H9 (cell line): ENCODE measurements around the gene DDX51. TPM values are rescaled to one million over a fixed set of nuclear protein-coding genes. Genes with fewer than 3 reads are reported as not detected.

Experiments used
- DNase-seq: peaks from one replicate; pipeline ENCODE4 v3.0.0-alpha.2; 2017
- H2AFZ ChIP-seq: one replicate; pipeline ENCODE4 v1.6.1; 2013; ENCODE audit warnings: mild to moderate bottlenecking, low read length, control low read depth, moderate library complexity
- H2AK5ac ChIP-seq: 2 replicates; pipeline ENCODE4 v1.6.1; 2013; ENCODE audit warnings: low read length, control low read depth, mixed read lengths; ENCODE audit not compliant: insufficient read length
- H2BK120ac ChIP-seq: one replicate; pipeline ENCODE4 v1.6.1; 2013; ENCODE audit warnings: low read depth, mild to moderate bottlenecking, low read length, control low read depth, inconsistent platforms; ENCODE audit not compliant: poor library complexity, severe bottlenecking
- H2BK12ac ChIP-seq: 2 replicates; pipeline ENCODE4 v1.6.1; 2013; ENCODE audit warnings: low read length, control low read depth, mixed read lengths, low read depth; ENCODE audit not compliant: insufficient read length
- H2BK15ac ChIP-seq: 2 replicates; pipeline ENCODE4 v1.6.1; 2013; ENCODE audit warnings: low read depth, low read length, control low read depth
- H2BK20ac ChIP-seq: one replicate; pipeline ENCODE4 v1.6.1; 2013; ENCODE audit warnings: low read depth, mild to moderate bottlenecking, low read length, control low read depth, inconsistent platforms; ENCODE audit not compliant: poor library complexity, severe bottlenecking
- H2BK5ac ChIP-seq: 2 replicates; pipeline ENCODE4 v1.6.1; 2013; ENCODE audit warnings: low read length, control low read depth, mixed read lengths; ENCODE audit not compliant: insufficient read length
- H3K14ac ChIP-seq: 2 replicates; pipeline ENCODE4 v1.6.1; 2013; ENCODE audit warnings: low read length, control low read depth; ENCODE audit not compliant: insufficient read depth
- H3K18ac ChIP-seq: 2 replicates; pipeline ENCODE4 v1.6.1; 2013; ENCODE audit warnings: low read depth, mild to moderate bottlenecking, mixed read lengths, low read length, control low read depth; ENCODE audit not compliant: insufficient read length
- H3K23ac ChIP-seq: 2 replicates; pipeline ENCODE4 v1.6.1; 2013; ENCODE audit warnings: low read length, control low read depth, mixed read lengths, low read depth; ENCODE audit not compliant: insufficient read length
- H3K23me2 ChIP-seq: 2 replicates; pipeline ENCODE4 v1.6.1; 2013; ENCODE audit warnings: low read depth, mild to moderate bottlenecking, mixed read lengths, low read length, control low read depth; ENCODE audit not compliant: insufficient read length, poor library complexity, severe bottlenecking
- H3K27ac ChIP-seq: 2 replicates; pipeline ENCODE4 v1.5.1; 2013; ENCODE audit warnings: low read length, control low read depth, mixed read lengths, low read depth; ENCODE audit not compliant: insufficient read length
- H3K27me3 ChIP-seq: 2 replicates; pipeline ENCODE4 v1.6.1; 2013; ENCODE audit warnings: low read length, control low read depth, inconsistent platforms; ENCODE audit not compliant: insufficient read depth
- H3K4ac ChIP-seq: 2 replicates; pipeline ENCODE4 v1.6.1; 2013; ENCODE audit warnings: low read depth, mild to moderate bottlenecking, control low read depth, inconsistent platforms, low read length, moderate library complexity
- H3K4me1 ChIP-seq: 2 replicates; pipeline ENCODE4 v1.6.1; 2013; ENCODE audit warnings: low read length, control low read depth, inconsistent platforms; ENCODE audit not compliant: insufficient read depth
- H3K4me2 ChIP-seq: 2 replicates; pipeline ENCODE4 v1.6.1; 2013; ENCODE audit warnings: low read length, control low read depth, mixed read lengths; ENCODE audit not compliant: insufficient read length, insufficient read depth
- H3K56ac ChIP-seq: 2 replicates; pipeline ENCODE4 v1.6.1; 2013; ENCODE audit warnings: low read depth, mild to moderate bottlenecking, mixed read lengths, low read length, control low read depth; ENCODE audit not compliant: insufficient read length
- H3K79me1 ChIP-seq: 2 replicates; pipeline ENCODE4 v1.6.1; 2013; ENCODE audit warnings: low read depth, mild to moderate bottlenecking, moderate library complexity, low read length, control low read depth, inconsistent platforms; ENCODE audit not compliant: insufficient read depth, poor library complexity, severe bottlenecking
- H3K79me2 ChIP-seq: 2 replicates; pipeline ENCODE4 v1.6.1; 2013; ENCODE audit warnings: low read length, control low read depth, inconsistent platforms; ENCODE audit not compliant: insufficient read depth
- H3K9ac ChIP-seq: 2 replicates; pipeline ENCODE4 v1.6.1; 2013; ENCODE audit warnings: low read length, control low read depth, mixed read lengths; ENCODE audit not compliant: insufficient read length; ENCODE audit errors: extremely low read depth
- H3K9me3 ChIP-seq: one replicate; pipeline ENCODE4 v1.6.1; 2013; ENCODE audit warnings: low read depth, low read length, inconsistent platforms; ENCODE audit not compliant: control insufficient read depth
- H3T11ph ChIP-seq: one replicate; pipeline ENCODE4 v1.6.1; 2013; ENCODE audit warnings: mild to moderate bottlenecking, low read length, control low read depth, inconsistent platforms
- H4K20me1 ChIP-seq: one replicate; pipeline ENCODE4 v1.6.1; 2013; ENCODE audit not compliant: control insufficient read depth, insufficient read length, insufficient read depth
- H4K5ac ChIP-seq: 2 replicates; pipeline ENCODE4 v1.6.1; 2013; ENCODE audit warnings: low read depth, mild to moderate bottlenecking, mixed read lengths, low read length, control low read depth; ENCODE audit not compliant: insufficient read length
- H4K8ac ChIP-seq: replicated peaks from 2 replicates; pipeline ENCODE4 v1.6.1; 2013; ENCODE audit warnings: low read length, control low read depth, mixed read lengths, low read depth; ENCODE audit not compliant: insufficient read length
- H4K91ac ChIP-seq: 2 replicates; pipeline ENCODE4 v1.6.1; 2013; ENCODE audit warnings: low read depth, mild to moderate bottlenecking, moderate library complexity, mixed read lengths, low read length, control low read depth; ENCODE audit not compliant: insufficient read length
- H3K27ac Mint-ChIP-seq, 3 experiments: 2 replicates in 2 of 3; 3 replicates in 1 of 3; pipeline ENCODE4 v1.8.0; 2020 to 2021; ENCODE audit warnings: mixed read lengths in 3 of 3, mild to moderate bottlenecking in 1 of 3, moderate library complexity in 1 of 3
- H3K27me3 Mint-ChIP-seq: 2 replicates; pipeline ENCODE4 v1.8.0; 2021; ENCODE audit warnings: low read depth, mild to moderate bottlenecking, moderate library complexity, mixed read lengths
- H3K36me3 Mint-ChIP-seq, 3 experiments: 2 replicates in 2 of 3; 3 replicates in 1 of 3; pipeline ENCODE4 v1.8.0; 2020 to 2021; ENCODE audit warnings: low read depth in 3 of 3, mixed read lengths in 3 of 3; ENCODE audit not compliant: insufficient read depth in 1 of 3
- H3K4me1 Mint-ChIP-seq, 2 experiments: 2 replicates each; pipeline ENCODE4 v1.8.0; 2020; ENCODE audit warnings: mixed read lengths in 2 of 2
- H3K4me3 Mint-ChIP-seq, 2 experiments: 2 replicates in 1 of 2; 3 replicates in 1 of 2; pipeline ENCODE4 v1.8.0; 2020 to 2021; ENCODE audit warnings: mild to moderate bottlenecking in 2 of 2, mixed read lengths in 2 of 2, moderate library complexity in 1 of 2
- H3K9me3 Mint-ChIP-seq, 2 experiments: 2 replicates in 1 of 2; 3 replicates in 1 of 2; pipeline ENCODE4 v1.8.0; 2020; ENCODE audit warnings: mild to moderate bottlenecking in 2 of 2, mixed read lengths in 2 of 2, moderate library complexity in 1 of 2
- CTCF ChIP-seq: fragments of 200-600 bp; sonication (generic); conservative IDR thresholded peaks from 3 replicates; pipeline ENCODE4 v1.8.0; 2021; ENCODE audit warnings: antibody characterized with exemption, mild to moderate bottlenecking
- WGBS: extraction: QIAGEN DNeasy Blood & Tissue Kit; methylation state at CpG from one replicate; pipeline ENCODE4 v1.1.7; 2013; ENCODE audit warnings: missing lambda C conversion rate, low lambda C conversion rate, mixed read lengths; ENCODE audit not compliant: insufficient read length; ENCODE audit errors: extremely low coverage; 5-methylcytosine and 5-hydroxymethylcytosine counted together
- total RNA-seq: library from RNA; stranded (reverse); gene quantifications from 2 replicates; pipeline ENCODE4 v1.2.1, GENCODE V29; 2021

Gene DDX51
- total RNA-seq, 1 experiment from 2014 or later: 37.9 TPM

DNA sequence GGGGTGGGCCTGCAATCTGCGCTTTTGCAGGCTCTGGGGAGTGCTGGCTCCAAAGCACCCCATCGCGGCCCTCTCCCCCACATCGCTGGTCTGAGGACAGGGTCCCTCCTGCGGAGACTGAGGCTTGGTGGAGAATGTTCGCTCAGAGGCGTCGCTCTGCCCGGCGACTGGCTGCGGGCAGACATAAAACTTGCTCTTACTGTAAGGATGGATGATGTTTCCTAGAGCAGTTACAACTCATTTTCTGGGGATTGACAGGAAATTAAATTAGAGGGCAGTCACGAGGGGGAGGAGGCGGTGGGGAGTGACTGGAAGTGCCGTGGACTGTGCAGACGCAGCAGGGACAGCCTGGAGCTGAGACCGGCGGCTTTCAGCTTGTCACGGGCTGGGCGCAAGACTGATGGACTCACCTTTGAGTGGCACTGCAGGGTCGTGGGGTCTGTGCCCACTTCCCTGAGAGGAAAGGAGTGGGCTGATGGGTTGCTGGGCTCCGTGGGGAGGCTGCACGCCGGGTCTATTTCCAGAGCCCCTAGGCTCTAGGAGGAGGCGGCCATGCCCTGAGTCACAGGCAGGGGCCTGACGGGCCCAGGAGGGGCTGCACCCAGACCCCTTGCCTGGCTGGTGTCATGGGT, 32.9 kb upstream of the DDX51 start:
- DNase-seq: no peak
- no peak for TF ChIP-seq CTCF

More for the DNA sequence above, 32.9 kb upstream of the DDX51 start:
- Histone ChIP-seq H3K27ac (no peak overlapping the region), H2BK5ac (no peak overlapping the region), H2BK20ac (no peak overlapping the region), H3K4me2 (no peak overlapping the region), H2BK12ac (no peak overlapping the region), H2AFZ (no peak overlapping the region), H3T11ph (no peak overlapping the region), H2BK15ac (no peak overlapping the region), H3K23me2 (no peaks in the 10 kb centered on the region), H4K20me1 (peaks cover 3% of the 10 kb centered on the region), H3K9ac (no peak overlapping the region), H3K27me3 (no peaks in the 10 kb centered on the region; the same call in 1 of the 2 replicates), H4K91ac (no peak overlapping the region), H3K14ac (no peak overlapping the region), H3K18ac (no peak overlapping the region), H3K23ac (no peak overlapping the region), H2BK120ac (no peak overlapping the region), H3K9me3 (no peaks in the 10 kb centered on the region), H3K56ac (no peak overlapping the region), H3K79me1 (no peaks in the 10 kb centered on the region), H2AK5ac (no peak overlapping the region), H4K5ac (no peak overlapping the region), H3K4me1 (no peaks in the 10 kb centered on the region), H3K4ac (no peak overlapping the region), H3K79me2 (no peaks in the 10 kb centered on the region), H4K8ac (no peak overlapping the region)
- Mint-ChIP-seq H3K4me1 (peaks cover 3 to 5% of the 10 kb centered on the region in 2 experiments; a peak in 3 of 4 replicates), H3K36me3 (no peaks in the 10 kb centered on the region; a peak in 1 of 7 replicates), H3K9me3 (peaks cover 3% of the 10 kb centered on the region in 2 experiments; a peak in 2 of 5 replicates), H3K27me3 (peaks cover 79% of the 10 kb centered on the region), H3K27ac (no peak overlapping the region; a peak in 1 of 7 replicates), H3K4me3 (no peak overlapping the region)
- no CpG with 5 or more reads among the region's 25 CpGs for WGBS
